Mesenteric fat pad (tissue), 1 donor: ENCODE results near the gene STARD4. TPM values are rescaled to one million over a fixed set of nuclear protein-coding genes. Genes with fewer than 3 reads are reported as not detected.

ENCODE experiments used
- DNase-seq: peaks from one replicate; pipeline ENCODE4 v3.0.0-alpha.2; 2020; ENCODE audit warnings: low spot score
- total RNA-seq: library from RNA; stranded (reverse); fragmentation: NEBNext Ultra II Directional; extraction: Animal tissue kit (Norgen Biotek cat#: 25700); gene quantifications from one replicate; pipeline ENCODE4 v1.2.1, GENCODE V29; 2021
- donor health status: DM: yes; HTN: yes; CAD: no.

The STARD4 gene
- total RNA-seq, 1 donor from 2014 or later: 10.7 TPM

DNA sequence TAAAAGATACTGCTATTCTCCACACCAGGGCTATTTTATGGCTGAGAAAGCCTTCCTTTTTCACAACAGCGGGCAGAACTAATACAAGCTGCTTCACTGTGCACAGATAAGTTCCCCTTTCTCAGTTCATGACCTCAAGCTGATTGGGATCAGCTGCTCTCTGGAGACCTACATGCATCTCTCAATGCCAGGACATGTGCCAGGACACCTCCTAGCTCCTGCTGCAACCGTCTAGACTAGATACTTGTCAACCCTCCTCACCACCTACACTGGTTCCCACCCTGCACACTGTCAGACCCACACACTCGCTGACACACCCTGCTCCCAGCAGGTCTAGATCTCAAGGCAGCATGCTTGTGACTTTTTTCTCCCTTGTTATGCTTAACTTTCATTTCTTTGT is 39.8 kb downstream of the STARD4 start:
- DNase-seq: no peak

DNA sequence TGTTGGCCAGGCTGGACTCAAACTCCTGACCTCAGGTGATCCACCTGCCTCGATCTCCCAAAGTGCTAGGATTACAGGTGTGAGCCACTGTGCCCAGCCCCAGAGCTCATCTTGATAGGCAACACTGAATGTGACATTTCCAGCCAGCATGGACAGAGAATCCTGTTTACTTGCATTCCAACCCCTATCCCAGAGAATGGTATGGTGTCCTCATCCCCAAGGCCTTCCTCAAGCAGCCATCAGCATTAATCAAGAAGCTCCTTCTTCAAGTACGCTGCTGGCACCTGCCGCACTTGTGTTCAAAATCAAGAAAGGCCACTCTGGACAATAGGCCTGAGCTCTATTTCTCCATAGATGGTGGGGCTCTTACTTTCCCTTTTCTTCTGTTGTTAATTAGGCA is 40.2 kb downstream of the STARD4 start:
- DNase-seq: no peak

DNA sequence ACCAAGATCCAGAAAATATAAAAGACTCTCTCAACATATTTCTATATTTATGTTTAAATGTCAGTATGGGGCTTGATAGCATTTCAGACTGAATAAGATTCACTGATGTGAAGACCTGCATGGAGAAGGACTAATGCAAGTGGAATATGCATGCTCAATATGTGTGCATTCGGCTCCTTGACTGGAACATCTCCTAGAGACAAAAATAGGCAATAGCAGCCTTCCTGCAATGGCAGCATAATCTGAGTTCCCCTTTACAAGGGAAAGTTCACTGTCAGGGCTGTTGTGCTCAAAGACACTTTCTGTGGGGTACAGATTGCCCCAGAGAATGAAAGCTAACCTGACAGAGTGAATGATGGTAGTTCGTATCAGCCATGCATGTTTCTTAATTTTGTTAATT is 42.4 kb downstream of the STARD4 start:
- DNase-seq: no peak

DNA sequence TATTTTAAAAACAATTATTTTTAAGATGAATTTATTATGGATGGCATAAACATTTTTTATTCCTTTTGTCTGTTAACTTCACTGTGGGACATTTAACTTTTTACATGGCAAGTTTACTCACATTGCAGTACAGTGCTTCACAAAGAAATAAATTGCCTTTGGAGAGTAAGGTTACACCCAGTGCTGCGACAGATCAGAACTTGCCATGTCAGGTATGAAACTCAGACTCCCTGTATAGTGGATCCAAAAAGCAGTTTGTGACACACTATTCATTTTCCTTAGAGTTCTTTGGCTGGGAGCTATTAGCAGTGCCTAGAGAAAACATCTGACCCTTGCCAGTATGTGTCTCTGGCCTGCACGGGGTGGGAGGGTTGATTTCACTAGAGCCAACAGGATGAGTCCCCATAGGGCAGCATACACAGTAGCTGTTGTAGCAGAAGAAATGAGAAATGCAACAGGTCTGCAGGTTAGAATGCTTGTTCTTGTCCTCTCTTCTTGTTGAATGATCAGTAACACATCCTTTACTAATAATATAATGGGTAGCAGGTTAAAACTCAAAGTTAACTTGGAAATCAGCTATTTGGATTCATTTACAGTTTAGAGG is 42.9 kb downstream of the STARD4 start:
- DNase-seq: no peak

DNA sequence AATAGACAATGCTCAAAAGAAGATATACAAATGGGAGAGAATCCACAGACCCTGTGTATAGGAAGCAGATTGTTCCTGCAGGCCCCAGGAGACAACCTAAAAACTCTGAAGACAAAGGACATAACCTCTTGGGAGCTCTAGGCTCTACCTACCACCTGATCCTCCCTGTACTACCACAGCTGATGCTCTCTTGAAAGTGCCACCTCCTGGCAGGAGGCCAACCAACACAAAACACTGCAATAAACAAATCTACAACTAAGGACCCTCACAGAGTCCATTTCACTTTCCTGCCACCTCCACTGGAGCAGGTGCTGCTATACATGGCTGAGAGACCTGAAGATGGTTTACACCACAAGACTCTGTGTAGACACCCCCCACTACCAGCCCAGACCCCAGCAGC is 49.0 kb downstream of the STARD4 start:
- DNase-seq: no peak

DNA sequence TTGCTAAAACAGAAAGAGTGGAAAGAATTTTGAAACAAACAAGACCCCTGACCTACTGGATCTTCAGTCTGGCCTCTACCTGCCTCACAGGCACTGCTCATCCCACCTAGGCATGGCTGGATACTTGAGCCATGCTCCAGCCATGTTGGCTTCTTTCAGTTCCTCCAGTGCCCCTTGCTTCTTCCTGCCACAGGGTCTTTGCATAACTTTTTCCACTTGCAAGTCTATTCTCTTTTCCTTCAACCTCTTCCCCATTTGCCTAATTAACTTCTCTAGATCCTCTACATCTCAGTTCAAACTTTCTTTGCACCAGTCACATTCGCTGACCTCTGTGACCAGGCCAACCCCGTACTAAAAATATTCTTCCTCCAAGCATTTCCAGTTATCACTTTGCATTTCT is 50.4 kb downstream of the STARD4 start:
- DNase-seq: no peak

DNA sequence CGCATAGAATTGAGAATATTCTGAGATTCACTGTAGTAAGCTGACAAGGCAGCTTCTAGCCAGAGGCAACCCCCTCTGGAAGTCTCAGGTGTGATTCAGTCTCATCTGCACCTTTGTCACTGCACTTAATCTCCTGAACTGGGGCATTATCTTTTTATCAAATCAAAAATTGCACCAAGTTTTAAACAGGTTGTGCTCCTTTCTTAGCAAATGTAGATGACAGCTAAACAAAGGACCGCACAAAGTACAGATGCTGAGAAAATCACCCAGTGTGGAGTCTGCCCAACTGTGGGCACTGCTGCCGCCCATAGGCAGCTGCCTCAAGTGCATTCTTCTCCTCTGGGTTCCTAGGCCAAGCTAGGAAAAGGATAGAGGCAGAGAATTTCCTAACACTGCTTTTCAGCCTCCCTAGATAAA is 51.1 kb downstream of the STARD4 start:
- DNase-seq: no peak

DNA sequence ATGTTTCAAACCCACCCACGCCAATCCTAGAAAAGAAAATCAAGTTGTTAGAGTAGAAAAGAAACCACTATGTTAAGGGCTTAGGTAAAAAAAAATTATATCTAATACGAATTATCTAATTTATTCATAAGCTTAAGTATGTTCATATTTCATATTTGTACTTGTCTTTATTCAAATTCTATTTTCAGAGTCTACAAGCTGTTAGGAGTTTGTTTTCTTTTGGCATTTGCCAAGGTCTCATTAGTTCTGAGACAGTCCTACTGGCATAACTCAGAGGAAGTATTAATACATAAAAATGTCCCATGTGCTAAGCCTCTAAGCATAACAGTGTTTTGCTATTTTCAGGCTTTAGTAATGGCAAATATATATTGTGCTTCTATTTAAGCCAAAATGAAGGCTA is 57.6 kb downstream of the STARD4 start:
- no peak for DNase-seq

DNA sequence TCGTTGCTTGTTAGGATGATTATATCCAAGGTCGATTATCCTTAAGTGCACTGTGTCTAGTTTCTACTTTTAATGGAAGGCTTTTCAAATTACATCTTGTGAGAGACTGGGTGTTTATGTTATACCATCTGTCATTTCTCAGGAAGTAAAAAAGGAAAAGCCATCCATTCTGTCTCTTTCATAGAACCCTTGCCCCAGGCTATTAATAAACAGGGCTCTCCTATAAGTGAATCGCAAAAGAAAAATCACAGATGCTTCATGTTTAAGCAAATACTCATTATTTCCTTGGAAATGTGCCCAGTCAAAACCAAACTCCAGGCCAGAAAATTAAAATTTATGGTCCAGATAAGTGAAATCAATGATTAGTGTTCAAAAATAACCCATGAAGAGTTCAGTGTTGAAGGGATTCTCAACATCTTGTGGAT is 58.1 kb downstream of the STARD4 start:
- no peak for DNase-seq

DNA sequence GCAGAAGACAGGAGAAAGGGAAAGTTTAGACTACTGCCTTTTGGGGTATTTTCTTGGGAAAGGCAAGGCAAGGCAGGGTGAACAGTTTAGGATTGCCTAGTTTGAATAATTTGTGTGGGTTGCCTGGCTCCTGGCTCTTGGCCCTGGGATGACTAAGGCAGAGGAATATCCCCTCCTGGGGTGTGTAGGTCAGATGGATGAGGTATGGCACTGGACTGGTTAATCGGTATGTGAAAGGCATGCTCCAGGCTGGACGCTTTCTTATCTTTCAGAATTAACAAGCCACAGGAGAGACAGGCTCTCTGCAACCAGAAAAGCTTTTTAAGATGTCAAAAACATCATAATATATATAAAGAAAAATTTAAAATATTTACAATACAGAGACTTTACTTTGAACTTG is 58.6 kb downstream of the STARD4 start:
- no peak for DNase-seq

DNA sequence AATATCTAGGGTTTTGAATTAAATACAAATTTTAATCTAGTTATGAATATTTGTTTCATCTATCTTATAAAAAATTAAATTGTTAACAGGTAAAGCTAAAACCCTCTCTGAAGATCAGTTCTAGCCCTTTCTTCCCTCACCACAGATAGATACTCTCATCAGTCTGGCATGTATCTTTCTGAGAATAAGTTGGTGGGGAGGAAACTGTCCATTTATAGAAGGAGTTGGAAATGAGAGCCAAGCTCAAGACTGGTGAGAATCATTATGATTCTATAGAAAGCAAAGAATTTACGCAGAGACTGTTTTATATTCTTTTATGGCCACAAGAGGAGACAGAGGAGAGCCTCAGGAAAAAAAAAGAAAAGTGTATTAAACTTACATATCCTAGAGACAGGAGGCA is 59.0 kb downstream of the STARD4 start:
- DNase-seq: no peak

DNA sequence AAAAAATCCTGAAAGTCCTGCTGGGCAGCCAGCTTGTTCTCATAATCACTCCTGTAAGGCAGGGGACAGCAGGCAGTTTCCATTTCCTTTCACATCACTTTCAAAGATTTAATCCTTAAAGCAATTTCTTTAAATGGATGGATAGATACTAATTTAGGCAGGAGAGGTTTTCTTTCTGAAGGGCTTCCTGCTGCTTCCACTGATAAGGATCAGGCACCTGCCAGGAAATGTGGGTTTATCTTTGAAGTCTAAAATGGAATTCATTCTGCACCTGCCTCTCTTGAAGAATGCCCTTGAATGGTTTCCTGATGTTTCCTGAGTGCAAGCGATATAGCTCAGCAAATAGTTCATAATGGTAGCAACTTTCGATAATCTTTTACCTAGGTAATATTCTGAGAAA is 64.5 kb downstream of the STARD4 start:
- no peak for DNase-seq

DNA sequence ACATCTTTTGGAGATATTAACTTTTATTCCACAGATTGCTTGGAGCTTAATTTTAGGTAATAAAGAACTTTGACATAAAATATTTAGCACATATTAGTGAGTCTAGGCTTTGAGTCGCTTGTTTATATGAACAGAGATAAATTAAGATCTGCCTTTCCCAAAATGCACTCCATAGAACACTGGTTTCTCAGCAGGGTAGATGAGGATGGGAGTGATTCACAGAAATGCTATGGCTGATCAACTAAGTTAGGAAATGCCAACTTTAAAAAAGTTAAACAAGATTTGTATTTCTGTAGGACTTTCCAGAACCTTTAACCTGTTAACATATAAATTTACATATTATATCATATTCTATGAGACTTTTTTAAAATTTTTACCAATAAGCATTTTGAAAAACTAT is 65.2 kb downstream of the STARD4 start:
- no peak for DNase-seq

Other genes with a start within 250 kb of the STARD4 start
- 6.8 TPM for gene NREP, start 244.7 kb upstream of the STARD4 start, total RNA-seq